ENCODE measurements around the gene SLC39A5.

SLC39A5 gene

DNA sequence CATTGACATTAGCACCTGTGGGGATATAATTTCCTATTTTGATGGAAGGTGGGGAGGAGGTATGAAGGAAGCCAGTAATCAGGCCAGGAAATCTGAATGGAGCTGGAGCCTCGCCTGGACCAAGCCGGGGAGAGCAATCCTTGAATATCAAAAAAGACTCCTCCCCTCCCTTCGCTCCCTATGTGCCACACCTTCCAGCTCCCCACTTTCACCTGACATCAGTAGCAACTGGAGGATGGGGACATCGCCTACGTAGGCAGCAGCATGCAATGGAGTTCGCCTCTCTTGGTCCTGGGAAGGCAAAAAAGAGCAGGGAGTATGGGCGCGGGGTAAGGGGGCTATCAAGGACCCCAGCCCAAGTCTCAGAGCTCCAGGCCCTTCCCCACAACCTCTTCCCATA lies 27.2 kb downstream of the SLC39A5 start:
- no peaks in the 10 kb centered on the region for H3K9me3 ChIP-seq (ENCODE audit: severe bottlenecking)
- H3K27me3 ChIP-seq (ENCODE audit: insufficient read depth, poor library complexity, severe bottlenecking) = no peaks in the 10 kb centered on the region
- TF ChIP-seq CTCF (IDR thresholded peaks at IDR 0.05; ENCODE audit: poor library complexity, severe bottlenecking) = no peak
- ATAC-seq (ENCODE audit: low read depth) (no peak), DNase-seq (ENCODE audit: low spot score) (no peak)
- peak overlapping the region; percentile 96 for H3K4me3 ChIP-seq (ENCODE audit: severe bottlenecking)
- peaks cover 12% of the 10 kb centered on the region for H3K4me1 ChIP-seq (ENCODE audit: insufficient read depth, poor library complexity, severe bottlenecking)
- peak overlapping the region; percentile 69 for H3K27ac ChIP-seq (ENCODE audit: poor library complexity, severe bottlenecking)
- peaks cover 47% of the 10 kb centered on the region for H3K36me3 ChIP-seq (ENCODE audit: low read depth)

- no peaks in the 10 kb centered on the region for H3K9me3 ChIP-seq (ENCODE audit: severe bottlenecking)
- peaks cover 44% of the 10 kb centered on the region for H3K36me3 ChIP-seq (ENCODE audit: low read depth)
- H3K4me3 ChIP-seq (ENCODE audit: severe bottlenecking) = peak overlapping the region; percentile 96
- TF ChIP-seq CTCF (IDR thresholded peaks at IDR 0.05; ENCODE audit: poor library complexity, severe bottlenecking) = no peak
- H3K27me3 ChIP-seq (ENCODE audit: insufficient read depth, poor library complexity, severe bottlenecking) = no peaks in the 10 kb centered on the region
- ATAC-seq (ENCODE audit: low read depth) (peak; percentile 38), DNase-seq (ENCODE audit: low spot score) (no peak)
- peaks cover 14% of the 10 kb centered on the region for H3K4me1 ChIP-seq (ENCODE audit: insufficient read depth, poor library complexity, severe bottlenecking)
- H3K27ac ChIP-seq (ENCODE audit: poor library complexity, severe bottlenecking) = peak overlapping the region; percentile 69
Observed at GRCh38 chr12:56257491-56258067, 27.7 kb downstream of the SLC39A5 start.

DNA sequence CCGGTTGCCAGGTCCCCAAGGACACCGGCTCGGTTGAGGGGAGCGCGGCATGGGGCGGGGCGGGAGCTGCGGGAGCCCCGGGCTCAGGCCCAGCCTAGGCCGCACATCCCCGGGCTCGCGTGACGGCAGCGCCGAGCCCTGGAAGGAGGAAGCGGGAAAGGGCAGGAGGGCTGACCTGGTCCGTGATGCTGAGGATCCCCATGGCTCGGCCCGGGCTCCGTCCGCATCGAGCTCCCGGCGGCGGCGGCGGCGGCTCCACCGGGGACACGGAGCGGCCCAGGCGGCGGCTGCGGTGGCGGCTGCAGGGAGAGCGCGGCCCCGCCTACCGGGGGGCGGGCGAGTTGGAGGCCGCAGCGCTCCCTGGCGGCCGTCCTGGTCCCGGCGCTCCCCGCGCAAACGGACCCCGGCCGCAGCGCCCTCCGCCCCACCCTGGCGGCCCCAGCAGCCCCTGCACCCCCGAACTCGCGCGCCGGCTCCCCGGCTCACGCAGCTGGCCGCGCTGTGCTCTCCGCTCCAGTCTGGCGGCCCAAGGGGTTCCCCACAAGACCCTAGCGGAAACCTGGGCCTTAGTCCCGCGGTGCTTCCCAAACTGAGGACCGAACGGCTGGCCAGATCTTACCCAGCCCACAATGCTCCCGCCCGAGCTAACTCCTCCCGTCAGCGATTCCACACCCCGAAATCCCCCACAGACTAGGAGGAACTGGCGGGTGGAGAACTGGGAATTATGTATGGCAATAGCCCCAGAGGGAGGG lies 28.4 kb downstream of the SLC39A5 start, which contains the start of gene ANKRD52:
Gene ANKRD52 (minus strand): TSS at position 317 of the 752 bp plus-strand sequence. CDS start 115 bp downstream, at position 202.
- ATAC-seq (ENCODE audit: low read depth) = peak; percentile 71
- DNase-seq (ENCODE audit: low spot score) = no peak
- H3K4me3 ChIP-seq (ENCODE audit: severe bottlenecking) = peak within 1 kb of the TSS; percentile 96
- H3K27me3 ChIP-seq (ENCODE audit: insufficient read depth, poor library complexity, severe bottlenecking) = no peaks in the 10 kb centered on the region
- no peaks in the 10 kb centered on the region for H3K9me3 ChIP-seq (ENCODE audit: severe bottlenecking)
- peak; percentile 95 for TF ChIP-seq CTCF (IDR thresholded peaks at IDR 0.05; ENCODE audit: poor library complexity, severe bottlenecking)
- peaks cover 14% of the 10 kb centered on the region for H3K4me1 ChIP-seq (ENCODE audit: insufficient read depth, poor library complexity, severe bottlenecking)
- H3K27ac ChIP-seq (ENCODE audit: poor library complexity, severe bottlenecking) = peak within 1 kb of the TSS; percentile 69
- peaks cover 37% of the 10 kb centered on the region for H3K36me3 ChIP-seq (ENCODE audit: low read depth)

DNA sequence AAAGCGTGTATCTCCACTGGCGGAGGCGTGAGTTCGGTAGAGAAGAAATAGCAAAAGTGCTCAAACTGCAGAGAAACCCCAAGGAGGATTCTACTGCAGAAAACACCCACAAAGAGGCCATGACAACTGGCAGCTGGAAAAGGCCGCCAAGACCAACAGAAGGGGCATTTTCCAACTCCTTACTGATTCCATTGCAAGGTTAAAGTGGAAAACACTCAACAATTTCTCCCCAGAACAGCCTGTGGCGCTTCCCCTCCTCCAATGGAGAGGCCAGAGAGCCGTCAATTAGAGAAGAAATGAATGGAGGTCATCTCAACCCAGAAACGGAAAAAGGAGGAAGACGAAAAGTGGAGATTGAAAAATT lies 29.0 kb downstream of the SLC39A5 start:
- Histone ChIP-seq H3K27ac (ENCODE audit: poor library complexity, severe bottlenecking) (peak overlapping the region; percentile 69), H3K4me3 (ENCODE audit: severe bottlenecking) (peak overlapping the region; percentile 96), H3K27me3 (ENCODE audit: insufficient read depth, poor library complexity, severe bottlenecking) (no peaks in the 10 kb centered on the region), H3K36me3 (ENCODE audit: low read depth) (peaks cover 32% of the 10 kb centered on the region), H3K9me3 (ENCODE audit: severe bottlenecking) (no peaks in the 10 kb centered on the region), H3K4me1 (ENCODE audit: insufficient read depth, poor library complexity, severe bottlenecking) (peaks cover 14% of the 10 kb centered on the region)
- no peak for ATAC-seq (ENCODE audit: low read depth)
- no peak for DNase-seq (ENCODE audit: low spot score)
- TF ChIP-seq CTCF (IDR thresholded peaks at IDR 0.05; ENCODE audit: poor library complexity, severe bottlenecking) = no peak

- Histone ChIP-seq H3K27me3 (ENCODE audit: insufficient read depth, poor library complexity, severe bottlenecking) (no peaks in the 10 kb centered on the region), H3K9me3 (ENCODE audit: severe bottlenecking) (no peaks in the 10 kb centered on the region), H3K4me1 (ENCODE audit: insufficient read depth, poor library complexity, severe bottlenecking) (peaks cover 14% of the 10 kb centered on the region), H3K36me3 (ENCODE audit: low read depth) (peaks cover 16% of the 10 kb centered on the region), H3K4me3 (ENCODE audit: severe bottlenecking) (no peak overlapping the region), H3K27ac (ENCODE audit: poor library complexity, severe bottlenecking) (peak overlapping the region; percentile 67)
- TF ChIP-seq CTCF (IDR thresholded peaks at IDR 0.05; ENCODE audit: poor library complexity, severe bottlenecking) = no peak
- DNase-seq (ENCODE audit: low spot score) (no peak), ATAC-seq (ENCODE audit: low read depth) (no peak)
Observed at GRCh38 chr12:56260380-56260779, 30.5 kb downstream of the SLC39A5 start.

Data from RWPE2 (cell line).